Activated CD4-positive, alpha-beta T cell treated with anti-CD3 and anti-CD28 coated beads for 36 hours (primary cell): Measurements from ENCODE around the gene CYP4F22. TPM values are rescaled to one million over a fixed set of nuclear protein-coding genes. Genes with fewer than 3 reads are reported as not detected.

ENCODE experiments used
- ATAC-seq: fragments of 200-7000 bp; cut with Tn5 transposase; one replicate; pipeline ENCODE4 v1.10.0; 2021; ENCODE audit warnings: mild to moderate bottlenecking, moderate library complexity
- CTCF ChIA-PET: fragments of 350-600 bp; sonication (Branson Sonifier 250); formaldehyde crosslinking; loops from one replicate; lab custom pipeline; 2021; ENCODE audit warnings: antibody characterized with exemption; lab: Charles Lee
- POLR2A ChIA-PET: fragments of 350-600 bp; sonication (Branson Sonifier 250); formaldehyde crosslinking; loops from one replicate; lab custom pipeline; 2021; ENCODE audit warnings: antibody characterized with exemption, inconsistent platforms; lab: Charles Lee
- DNase-seq: peaks from one replicate; pipeline ENCODE4 v3.0.0-alpha.2; 2020
- H3K27ac Mint-ChIP-seq: one replicate; pipeline ENCODE4 v1.8.0; 2021; ENCODE audit warnings: mixed read lengths
- H3K27me3 Mint-ChIP-seq: one replicate; pipeline ENCODE4 v1.8.0; 2021; ENCODE audit warnings: mixed read lengths
- H3K36me3 Mint-ChIP-seq: one replicate; pipeline ENCODE4 v1.8.0; 2021; ENCODE audit warnings: low read depth, mixed read lengths
- H3K4me1 Mint-ChIP-seq: one replicate; pipeline ENCODE4 v1.8.0; 2021; ENCODE audit warnings: mixed read lengths
- H3K4me3 Mint-ChIP-seq: one replicate; pipeline ENCODE4 v1.8.0; 2021; ENCODE audit warnings: mild to moderate bottlenecking, moderate library complexity, mixed read lengths
- H3K9me3 Mint-ChIP-seq: one replicate; pipeline ENCODE4 v1.8.0; 2021; ENCODE audit warnings: low read depth, mixed read lengths
- intact Hi-C, 2 experiments: fragments of 100-400 bp; cut with DNase I in 1 of 2; cut with micrococcal nuclease in 1 of 2; formaldehyde crosslinking; loops; one replicate each; pipeline versions ENCODE4 v1.14.2 to v1.15.1; 2022 to 2024; cut with DNase I, micrococcal nuclease
- total RNA-seq, 2 experiments: library from RNA; stranded (reverse); gene quantifications; one replicate each; pipeline ENCODE4 v1.2.3, GENCODE V29; 2021

The CYP4F22 gene
- total RNA-seq, 2 experiments from 2014 or later, result 0.54 to 0.80 TPM

GRCh38 chr19:15538774-15539173 is 30.4 kb downstream of the CYP4F22 start:
- POLR2A ChIA-PET, result no interaction called here
- Mint-ChIP-seq H3K9me3 (peaks cover 6% of the 10 kb centered on the region), H3K36me3 (no peaks in the 10 kb centered on the region), H3K27me3 (no peaks in the 10 kb centered on the region), H3K4me3 (no peak overlapping the region), H3K27ac (no peak overlapping the region), H3K4me1 (peaks cover 23% of the 10 kb centered on the region)
- no peak for ATAC-seq
- intact Hi-C loops, result no loop called here
- DNase-seq, result peak; percentile 23
- CTCF ChIA-PET, result interaction anchor here (0.6 kb wide), 1 partner anchor 1795 kb away, joined by 3 read pairs; no protein-coding TSS in a partner anchor

GRCh38 chr19:15539638-15540037 is 31.3 kb downstream of the CYP4F22 start:
- peaks cover 16% of the 10 kb centered on the region for H3K4me1 Mint-ChIP-seq
- CTCF ChIA-PET, result no interaction called here
- ATAC-seq (no peak), DNase-seq (no peak)
- POLR2A ChIA-PET, result no interaction called here
- H3K9me3 Mint-ChIP-seq, result peaks cover 6% of the 10 kb centered on the region
- no peaks in the 10 kb centered on the region for H3K36me3 Mint-ChIP-seq
- H3K27me3 Mint-ChIP-seq, result no peaks in the 10 kb centered on the region
- H3K27ac Mint-ChIP-seq, result no peak overlapping the region
- intact Hi-C loops, result no loop called here
- no peak overlapping the region for H3K4me3 Mint-ChIP-seq

GRCh38 chr19:15540435-15540834 is 32.1 kb downstream of the CYP4F22 start:
- H3K36me3 Mint-ChIP-seq, result no peaks in the 10 kb centered on the region
- peaks cover 6% of the 10 kb centered on the region for H3K9me3 Mint-ChIP-seq
- CTCF ChIA-PET, result no interaction called here
- H3K4me1 Mint-ChIP-seq, result peaks cover 8% of the 10 kb centered on the region
- no peak overlapping the region for H3K4me3 Mint-ChIP-seq
- ATAC-seq (no peak), DNase-seq (no peak)
- intact Hi-C loops, result no loop called here
- H3K27ac Mint-ChIP-seq, result no peak overlapping the region
- POLR2A ChIA-PET, result no interaction called here
- no peaks in the 10 kb centered on the region for H3K27me3 Mint-ChIP-seq

GRCh38 chr19:15544283-15544682 is 36.0 kb downstream of the CYP4F22 start:
- H3K4me3 Mint-ChIP-seq, result no peak overlapping the region
- H3K27me3 Mint-ChIP-seq, result no peaks in the 10 kb centered on the region

GRCh38 chr19:15544970-15545369 is 36.6 kb downstream of the CYP4F22 start:
- intact Hi-C loops, result no loop called here
- Mint-ChIP-seq H3K27me3 (no peaks in the 10 kb centered on the region), H3K4me3 (no peak overlapping the region), H3K9me3 (no peaks in the 10 kb centered on the region), H3K4me1 (no peaks in the 10 kb centered on the region), H3K36me3 (no peaks in the 10 kb centered on the region), H3K27ac (no peak overlapping the region)
- no peak for ATAC-seq
- DNase-seq, result no peak
- POLR2A ChIA-PET, result no interaction called here
- CTCF ChIA-PET, result interaction anchor here (0.6 to 1.2 kb wide), 4 partner anchors 14 to 1217 kb away, joined by 3 read pairs; no protein-coding TSS in a partner anchor

More at GRCh38 chr19:15544283-15544682, 36.0 kb downstream of the CYP4F22 start:
- POLR2A ChIA-PET, result no interaction called here
- intact Hi-C loops, result no loop called here
- Mint-ChIP-seq H3K4me1 (no peaks in the 10 kb centered on the region), H3K27ac (no peak overlapping the region), H3K9me3 (no peaks in the 10 kb centered on the region), H3K36me3 (no peaks in the 10 kb centered on the region)
- no peak for ATAC-seq
- CTCF ChIA-PET, result interaction anchor here (1.1 kb wide), 2 partner anchors 22 to 128 kb away, joined by 3 read pairs; no protein-coding TSS in a partner anchor
- DNase-seq, result no peak

- CTCF ChIA-PET, result no interaction called here
- Mint-ChIP-seq H3K27ac (no peak overlapping the region), H3K4me3 (no peak overlapping the region), H3K27me3 (no peaks in the 10 kb centered on the region), H3K4me1 (peaks cover 12% of the 10 kb centered on the region), H3K9me3 (no peaks in the 10 kb centered on the region), H3K36me3 (no peaks in the 10 kb centered on the region)
- DNase-seq, result no peak
- ATAC-seq, result no peak
- intact Hi-C loops, result no loop called here
- POLR2A ChIA-PET, result no interaction called here
These were observed 40.3 kb downstream of the CYP4F22 start for GRCh38 chr19:15548648-15549047.

GRCh38 chr19:15549581-15549980 is 41.3 kb downstream of the CYP4F22 start:
- ATAC-seq (no peak), DNase-seq (no peak)
- ChIA-PET CTCF (interaction anchor here (0.6 to 0.9 kb wide), 3 partner anchors 47 to 131 kb away, joined by 3 to 5 read pairs (median 4); partner anchors contain the start of gene AKAP8L), POLR2A (no interaction called here)
- Mint-ChIP-seq H3K9me3 (no peaks in the 10 kb centered on the region), H3K4me3 (no peak overlapping the region), H3K27me3 (no peaks in the 10 kb centered on the region), H3K4me1 (peaks cover 12% of the 10 kb centered on the region), H3K36me3 (no peaks in the 10 kb centered on the region), H3K27ac (no peak overlapping the region)
- intact Hi-C loops, result no loop called here

- H3K4me3 Mint-ChIP-seq, result no peak overlapping the region
- intact Hi-C loops, result loop anchor here in 1 of 2 experiments (2.0 kb wide), 1 partner anchor 35 kb away; no protein-coding TSS in a partner anchor
- H3K36me3 Mint-ChIP-seq, result no peaks in the 10 kb centered on the region
- ChIA-PET CTCF (interaction anchor here (0.6 to 1.3 kb wide), 5 partner anchors 13 to 272 kb away, joined by 3 to 4 read pairs (median 4); partner anchors contain the start of gene AKAP8L), POLR2A (interaction anchor here (1.5 kb wide), 1 partner anchor 131 kb away, joined by 5 read pairs; the partner anchor contains the start of gene AKAP8L)
- H3K9me3 Mint-ChIP-seq, result no peaks in the 10 kb centered on the region
- H3K27me3 Mint-ChIP-seq, result no peaks in the 10 kb centered on the region
- peaks cover 17% of the 10 kb centered on the region for H3K4me1 Mint-ChIP-seq
- DNase-seq, result no peak
- no peak overlapping the region for H3K27ac Mint-ChIP-seq
- no peak for ATAC-seq
These were observed 41.9 kb downstream of the CYP4F22 start for GRCh38 chr19:15550273-15550672.

- Mint-ChIP-seq H3K27ac (peak overlapping the region; percentile 70), H3K4me3 (peak overlapping the region; percentile 70), H3K4me1 (peaks cover 20% of the 10 kb centered on the region), H3K9me3 (no peaks in the 10 kb centered on the region), H3K27me3 (no peaks in the 10 kb centered on the region), H3K36me3 (no peaks in the 10 kb centered on the region)
- ChIA-PET POLR2A (interaction anchor here (0.8 to 1.5 kb wide), 2 partner anchors 132 to 221 kb away, joined by 3 to 5 read pairs; partner anchors contain the start of gene AKAP8L), CTCF (interaction anchor here (0.7 to 3.3 kb wide), 6 partner anchors 13 to 374 kb away, joined by 3 to 30 read pairs (median 4); partner anchors contain the start of gene AKAP8L)
- intact Hi-C loops, result loop anchor here (1.0 to 2.0 kb wide), 4 partner anchors 36 to 172 kb away; partner anchors contain the start of gene AKAP8 (in 1 of the 2)
- DNase-seq (no peak), ATAC-seq (peak; percentile 7)
These were observed 42.6 kb downstream of the CYP4F22 start for GRCh38 chr19:15550929-15551292.

GRCh38 chr19:15551293-15552004 is 43.1 kb downstream of the CYP4F22 start:
- intact Hi-C loops, result loop anchor here (1.0 to 2.0 kb wide), 4 partner anchors 37 to 172 kb away; partner anchors contain the start of gene AKAP8 (in 1 of the 2)
- no peaks in the 10 kb centered on the region for H3K9me3 Mint-ChIP-seq
- ATAC-seq (peak; percentile 37), DNase-seq (peak; percentile 81)
- POLR2A ChIA-PET, result interaction anchor here (0.8 to 1.5 kb wide), 2 partner anchors 133 to 222 kb away, joined by 3 to 5 read pairs; partner anchors contain the start of gene AKAP8L
- peaks cover 25% of the 10 kb centered on the region for H3K4me1 Mint-ChIP-seq
- no peaks in the 10 kb centered on the region for H3K27me3 Mint-ChIP-seq
- H3K27ac Mint-ChIP-seq, result peak overlapping the region; percentile 70
- H3K36me3 Mint-ChIP-seq, result no peaks in the 10 kb centered on the region
- peak overlapping the region; percentile 70 for H3K4me3 Mint-ChIP-seq
- CTCF ChIA-PET, result interaction anchor here (0.7 to 3.3 kb wide), 7 partner anchors 14 to 459 kb away, joined by 3 to 30 read pairs (median 4); partner anchors contain the start of gene AKAP8L

GRCh38 chr19:15555021-15555420 is 46.7 kb downstream of the CYP4F22 start:
- Mint-ChIP-seq H3K36me3 (no peaks in the 10 kb centered on the region), H3K27me3 (peaks cover 2% of the 10 kb centered on the region), H3K4me3 (peak overlapping the region; percentile 73), H3K4me1 (peaks cover 27% of the 10 kb centered on the region), H3K9me3 (no peaks in the 10 kb centered on the region), H3K27ac (peak overlapping the region; percentile 65)
- intact Hi-C loops, result loop anchor here (1.0 to 5.0 kb wide), 3 partner anchors 45 to 463 kb away; partner anchors contain the start of gene RASAL3 (in 1 of the 2)
- POLR2A ChIA-PET, result interaction anchor here (0.6 kb wide), 1 partner anchor 402 kb away, joined by 4 read pairs; no protein-coding TSS in a partner anchor
- no peak for DNase-seq
- CTCF ChIA-PET, result interaction anchor here (0.9 to 2.3 kb wide), 9 partner anchors 52 to 463 kb away, joined by 3 to 72 read pairs (median 4); partner anchors contain the start of genes AKAP8L and WIZ
- no peak for ATAC-seq
